HG02642 (cell line): ENCODE data around the gene FOXP3.

Experiments used
- ATAC-seq: cut with Tn5 transposase; IDR thresholded peaks from one replicate; pipeline ENCODE4 v1.9.1; 2021; ENCODE audit warnings: mild to moderate bottlenecking; ENCODE audit not compliant: unreplicated experiment, poor library complexity

Gene FOXP3

DNA sequence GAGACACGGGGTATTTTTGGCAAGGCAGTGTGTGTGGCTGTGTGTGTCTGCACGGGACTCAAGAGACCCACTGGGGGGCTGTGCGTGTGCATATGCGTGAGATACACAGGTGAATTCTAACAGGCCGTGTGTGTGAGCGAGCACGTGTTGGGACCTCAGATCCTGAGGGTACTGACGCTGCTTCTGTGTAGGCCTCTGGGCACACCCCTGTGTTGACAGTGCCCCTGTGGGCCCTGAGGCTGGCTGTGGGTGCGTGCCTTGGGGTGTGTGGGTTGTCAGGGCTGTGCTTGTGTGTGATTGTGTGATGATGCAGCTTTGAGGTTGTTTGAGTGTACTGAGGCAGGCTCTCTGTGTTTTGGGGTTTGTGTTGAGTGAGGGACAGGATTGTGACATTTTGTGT is 13.9 kb downstream of the FOXP3 start:
- ATAC-seq, result no peak

DNA sequence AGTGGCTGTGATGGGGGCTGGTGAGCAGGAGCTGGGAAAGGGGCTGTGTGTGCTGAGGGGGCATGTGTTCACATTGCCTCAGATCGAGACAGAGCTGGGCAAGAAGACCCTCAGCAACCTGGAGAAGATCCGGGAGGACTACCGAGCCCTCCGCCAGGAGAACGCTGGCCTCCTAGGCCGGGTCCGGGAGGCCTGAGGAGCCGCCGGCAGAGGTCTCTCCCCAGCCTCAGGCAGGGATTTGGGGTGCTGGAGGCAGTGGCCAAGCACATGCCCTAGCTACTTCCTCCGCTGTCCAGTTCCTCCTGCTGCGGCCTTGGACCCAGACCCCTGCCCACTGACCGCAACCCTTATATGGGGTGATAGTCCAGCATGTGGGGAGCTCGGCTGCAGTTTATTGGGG is 14.4 kb downstream of the FOXP3 start:
- no peak for ATAC-seq

DNA sequence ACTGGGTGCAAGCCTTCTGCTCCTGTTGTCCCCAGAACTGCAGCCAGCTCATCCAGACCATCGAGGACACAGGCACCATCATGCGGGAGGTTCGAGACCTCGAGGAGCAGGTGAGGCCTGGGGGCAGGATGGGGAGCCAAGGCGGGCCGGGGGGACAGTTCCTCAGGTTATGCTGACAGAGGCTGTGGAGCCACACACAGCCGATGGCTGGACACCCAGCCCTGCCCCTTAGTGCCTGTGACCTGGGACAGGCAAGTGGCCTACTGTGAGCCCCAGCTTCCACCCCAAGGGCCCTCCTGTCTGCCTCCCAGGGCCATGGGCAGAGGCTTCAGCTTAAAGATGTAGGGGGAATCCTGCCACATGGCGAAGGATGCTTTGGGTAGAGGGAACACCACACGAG is 14.9 kb downstream of the FOXP3 start:
- ATAC-seq, result no peak

DNA sequence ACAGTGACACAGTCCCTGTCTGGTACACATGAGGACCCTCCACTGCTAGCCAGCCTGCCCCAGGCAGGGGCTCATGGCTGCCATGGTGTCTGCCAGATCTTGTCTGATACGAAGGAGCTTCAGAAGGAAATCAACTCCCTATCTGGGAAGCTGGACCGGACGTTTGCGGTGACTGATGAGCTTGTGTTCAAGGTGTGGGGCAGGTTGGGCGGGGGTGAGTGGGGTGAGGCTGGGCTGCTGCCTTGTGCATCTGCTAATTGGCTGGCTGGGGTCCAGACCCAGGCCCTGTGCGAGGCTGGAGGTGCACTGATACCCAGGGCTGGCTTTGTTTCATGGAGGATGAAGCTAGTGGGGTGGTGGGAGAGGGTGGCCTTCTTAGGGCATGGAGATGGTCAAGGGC is 15.4 kb downstream of the FOXP3 start:
- ATAC-seq, result no peak

DNA sequence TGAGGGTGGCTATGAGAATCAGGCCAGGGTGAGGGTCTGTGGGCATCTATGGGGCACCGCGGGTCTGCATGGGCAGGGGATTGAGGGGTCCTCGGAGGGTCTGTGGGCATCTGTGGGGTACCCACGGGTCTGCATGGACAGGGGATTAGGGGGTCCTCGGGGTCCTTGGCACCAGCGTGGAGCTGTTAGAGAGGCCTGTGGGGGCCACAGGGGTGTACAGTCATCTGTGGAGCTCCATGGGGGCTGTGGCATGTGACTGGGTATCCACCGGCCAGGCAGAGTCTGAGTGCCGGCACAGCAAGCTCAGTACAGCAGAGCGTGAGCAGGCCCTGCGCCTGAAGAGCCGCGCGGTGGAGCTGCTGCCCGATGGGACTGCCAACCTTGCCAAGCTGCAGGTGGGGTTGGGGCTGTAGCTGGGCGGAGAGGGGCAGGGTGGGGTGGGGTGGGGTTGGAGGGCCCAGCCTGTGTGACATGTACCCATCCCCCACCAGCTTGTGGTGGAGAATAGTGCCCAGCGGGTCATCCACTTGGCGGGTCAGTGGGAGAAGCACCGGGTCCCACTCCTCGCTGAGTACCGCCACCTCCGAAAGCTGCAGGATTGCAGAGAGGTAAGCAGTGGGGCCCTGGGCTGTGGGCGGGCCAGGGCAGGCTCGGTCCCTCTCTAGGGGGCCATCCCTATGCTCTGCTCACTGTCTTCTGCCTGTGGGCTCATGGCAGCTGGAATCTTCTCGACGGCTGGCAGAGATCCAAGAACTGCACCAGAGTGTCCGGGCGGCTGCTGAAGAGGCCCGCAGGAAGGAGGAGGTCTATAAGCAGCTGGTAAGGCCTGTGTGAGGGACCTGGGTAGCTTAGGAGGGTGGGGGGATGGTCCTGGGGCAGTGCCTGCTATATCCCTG is 16.3 kb downstream of the FOXP3 start:
- no peak for ATAC-seq

DNA sequence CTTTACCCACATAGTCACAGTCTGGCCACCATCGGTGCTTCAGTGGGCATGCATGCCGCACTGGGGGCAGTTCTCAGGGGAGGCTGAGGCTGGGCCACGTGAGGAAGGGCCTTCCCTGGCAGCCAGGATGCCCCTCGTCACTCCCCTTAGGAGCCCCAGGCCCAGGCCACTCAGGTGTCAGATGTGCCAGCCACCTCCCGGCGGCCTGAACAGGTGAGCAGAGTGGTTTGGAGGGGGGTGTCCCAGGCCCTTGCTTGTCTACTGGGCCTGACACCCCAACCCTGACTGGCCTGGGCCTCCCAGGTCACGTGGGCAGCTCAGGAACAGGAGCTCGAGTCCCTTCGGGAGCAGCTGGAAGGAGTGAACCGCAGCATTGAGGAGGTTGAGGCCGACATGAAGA is 17.2 kb downstream of the FOXP3 start:
- no peak for ATAC-seq

DNA sequence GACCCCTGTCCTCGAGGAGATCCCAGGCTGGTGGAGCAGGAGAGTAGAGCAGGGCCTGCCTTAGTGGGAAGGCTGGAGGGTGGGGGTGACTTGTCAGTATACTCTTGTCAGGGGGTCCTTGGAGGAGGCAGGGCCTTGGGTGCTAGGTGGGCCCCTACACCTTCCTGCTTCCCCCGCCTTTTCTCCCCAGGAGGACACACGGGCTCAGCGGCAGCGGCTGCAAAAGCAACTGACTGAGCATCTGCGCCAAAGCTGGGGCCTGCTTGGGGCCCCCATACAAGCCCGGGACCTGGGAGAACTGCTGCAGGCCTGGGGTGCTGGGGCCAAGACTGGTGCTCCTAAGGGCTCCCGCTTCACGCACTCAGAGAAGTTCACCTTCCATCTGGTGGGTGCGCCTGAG is 18.0 kb downstream of the FOXP3 start:
- no peak for ATAC-seq

DNA sequence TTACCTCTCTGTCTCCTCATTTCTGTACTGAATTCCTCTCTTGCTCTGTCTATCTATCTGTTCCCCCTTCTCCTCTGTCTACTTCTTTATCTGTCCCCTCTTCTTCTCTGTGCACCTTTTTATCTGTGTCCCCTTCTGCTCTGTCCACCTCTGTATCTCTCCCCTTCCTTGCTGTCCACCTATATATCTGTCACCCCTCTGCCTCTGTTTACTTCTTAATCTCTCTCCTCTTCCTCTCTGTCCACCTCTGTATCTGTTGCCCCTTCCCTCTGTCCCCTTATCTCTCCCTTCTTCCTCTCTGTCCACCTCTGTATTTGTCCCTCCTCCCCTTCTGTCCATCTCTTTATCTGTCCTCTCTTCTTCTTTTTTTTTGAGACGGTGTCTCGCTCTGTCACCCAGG is 20.3 kb downstream of the FOXP3 start:
- no peak for ATAC-seq

DNA sequence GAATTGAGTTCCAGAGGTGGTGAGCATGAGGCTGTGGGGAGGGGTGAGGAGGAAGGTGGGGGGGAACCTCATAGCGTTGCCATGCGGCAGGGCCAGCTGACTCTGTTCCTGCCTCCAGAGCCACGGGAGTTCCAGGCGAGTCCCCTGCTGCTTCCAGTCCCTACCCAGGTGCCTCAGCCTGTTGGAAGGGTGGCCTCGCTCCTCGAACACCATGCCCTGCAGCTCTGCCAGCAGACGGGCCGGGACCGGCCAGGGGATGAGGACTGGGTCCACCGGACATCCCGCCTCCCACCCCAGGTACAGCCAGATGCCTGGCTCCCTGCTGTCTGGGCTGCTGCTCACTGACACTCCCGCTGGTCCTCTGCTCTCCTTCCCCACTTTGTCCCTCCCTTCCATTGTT is 21.3 kb downstream of the FOXP3 start:
- ATAC-seq, result no peak

DNA sequence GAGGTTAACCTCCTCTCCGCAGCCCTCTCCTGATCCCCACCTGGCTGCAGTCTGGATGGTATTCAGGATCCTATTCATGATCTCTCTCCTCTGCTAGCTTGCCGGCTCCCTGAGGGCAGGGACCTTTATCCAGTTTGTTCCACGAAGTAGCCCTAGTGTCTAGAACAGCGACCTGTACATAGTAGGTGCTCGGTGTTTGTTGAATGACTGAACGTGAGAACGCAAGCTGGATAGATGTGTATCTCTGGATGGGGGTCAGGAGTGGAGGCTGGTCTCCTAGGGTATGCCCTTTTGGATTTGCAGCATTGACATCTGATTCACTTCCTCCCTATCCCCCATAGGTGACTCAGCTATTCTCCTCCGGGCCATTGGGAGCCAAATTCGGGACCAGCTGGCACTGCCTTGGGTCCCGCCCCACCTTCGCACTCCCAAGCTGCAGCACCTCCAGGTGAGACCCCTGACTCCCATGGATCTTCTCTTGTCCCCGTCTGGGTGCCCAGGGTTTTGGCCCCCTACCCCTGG is 21.9 kb downstream of the FOXP3 start:
- ATAC-seq, result no peak

DNA sequence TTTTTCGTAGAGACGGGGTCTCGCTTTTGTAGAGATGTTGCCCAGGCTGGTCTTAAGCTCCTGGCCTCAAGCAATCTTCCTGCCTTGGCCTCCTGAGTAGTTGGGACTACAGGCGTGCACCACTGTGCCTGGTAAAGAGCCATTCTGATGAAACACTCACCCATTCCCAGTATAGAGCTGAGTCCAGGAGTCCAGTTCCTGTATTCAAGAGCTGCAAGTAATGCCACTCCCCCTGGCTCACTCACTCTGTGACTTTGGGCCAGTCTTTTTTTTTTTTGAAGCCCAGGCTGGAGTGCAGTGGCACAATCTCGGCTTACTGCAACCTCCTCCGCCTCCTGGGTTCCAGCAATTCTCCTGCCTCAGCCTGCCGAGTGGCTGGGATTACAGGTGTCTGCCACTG is 25.8 kb downstream of the FOXP3 start:
- no peak for ATAC-seq

DNA sequence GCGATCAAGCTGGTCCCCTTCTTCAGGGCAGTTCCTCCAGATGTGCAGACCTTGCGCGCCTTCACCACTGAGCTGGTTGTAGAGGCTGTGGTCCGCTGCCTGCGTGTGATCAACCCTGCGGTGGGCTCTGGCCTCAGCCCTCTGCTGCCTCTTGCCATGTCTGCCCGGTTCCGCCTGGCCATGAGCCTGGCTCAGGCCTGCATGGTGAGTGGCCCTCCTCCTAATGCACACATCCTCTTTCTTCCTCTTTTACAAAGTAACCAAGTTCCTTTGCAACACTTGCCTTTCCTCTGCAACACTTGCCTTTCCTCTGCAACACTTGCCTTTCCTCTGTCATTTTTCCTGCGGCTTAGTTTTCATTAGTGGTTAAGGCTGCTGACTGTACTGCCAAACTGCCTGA is 27.4 kb downstream of the FOXP3 start:
- no peak for ATAC-seq

DNA sequence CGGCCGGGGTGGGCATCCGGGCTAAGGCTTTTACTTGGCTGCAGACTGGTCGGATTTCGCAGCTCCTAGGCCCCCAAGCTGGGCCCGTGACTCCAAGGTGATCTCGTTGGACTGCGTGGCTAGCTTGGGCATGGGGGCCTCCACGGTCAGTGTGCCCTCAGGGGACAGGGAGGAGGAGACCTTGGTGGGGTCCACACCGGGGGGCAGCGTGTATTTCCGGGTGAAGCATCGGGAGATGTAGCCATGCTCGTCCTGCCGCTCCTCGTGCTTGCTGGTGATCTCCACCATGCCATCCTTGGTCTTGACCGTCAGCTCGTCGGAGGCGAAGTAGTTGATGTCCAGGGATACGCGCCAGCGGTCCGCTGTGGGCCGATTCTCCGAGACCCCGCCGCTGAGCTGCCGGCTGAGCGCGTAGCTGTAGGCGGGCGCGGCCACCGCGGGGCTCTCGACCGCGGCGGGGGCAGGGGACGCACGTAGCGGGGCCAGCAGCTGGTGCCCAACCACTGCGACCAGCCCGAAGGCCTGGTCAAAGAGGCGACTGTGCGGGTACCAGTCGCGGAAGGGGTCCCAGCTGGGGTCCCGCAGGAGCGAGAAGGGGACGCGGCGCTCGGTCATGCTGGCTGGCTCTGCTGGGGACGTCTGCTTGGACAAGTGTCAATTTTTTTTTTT is 30.5 kb downstream of the FOXP3 start:
- no peak for ATAC-seq

DNA sequence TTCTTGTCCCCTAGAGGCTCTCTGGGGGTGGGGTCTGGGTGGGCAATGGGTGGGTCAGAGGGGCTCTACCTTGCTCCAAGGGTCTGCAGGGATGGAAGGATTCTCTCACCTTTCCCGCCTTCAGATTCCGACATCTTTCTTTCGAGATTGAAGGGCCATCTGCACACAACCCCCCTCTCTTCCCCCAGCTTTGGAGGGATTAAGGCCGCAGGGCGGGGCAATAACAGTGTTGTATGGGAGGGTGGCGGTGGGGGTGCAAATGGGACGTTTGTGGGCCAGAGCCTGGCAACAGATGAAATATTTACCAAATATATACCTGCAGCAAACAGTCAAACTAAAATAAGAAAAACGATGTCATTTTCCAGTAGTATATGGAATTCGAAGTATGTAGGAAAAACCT is 31.3 kb downstream of the FOXP3 start, which contains the start of gene CACNA1F:
TSS of gene CACNA1F (minus strand) at position 165 of the 400 bp plus-strand sequence. CDS start at position 134, 31 bp downstream.
- no peak for ATAC-seq

DNA sequence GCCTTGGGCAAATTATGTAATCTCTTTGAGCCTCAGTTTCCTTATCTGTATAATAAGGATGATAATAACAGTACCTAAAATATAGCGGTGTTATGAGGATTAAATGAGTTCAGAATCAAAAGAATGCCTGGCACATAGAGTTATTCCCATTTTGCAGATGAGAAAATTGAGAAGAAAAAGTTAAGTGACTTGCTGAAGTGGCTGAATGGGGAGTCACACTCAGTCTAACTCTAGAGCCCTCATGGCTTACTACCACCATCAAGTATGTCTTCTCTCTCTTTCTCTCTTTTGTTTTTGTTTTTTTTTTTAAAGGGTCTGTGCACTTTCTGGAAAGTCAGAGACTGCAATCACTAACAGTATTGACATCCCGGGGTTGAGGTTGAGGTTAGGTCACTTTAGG is 32.0 kb downstream of the FOXP3 start:
- no peak for ATAC-seq

DNA sequence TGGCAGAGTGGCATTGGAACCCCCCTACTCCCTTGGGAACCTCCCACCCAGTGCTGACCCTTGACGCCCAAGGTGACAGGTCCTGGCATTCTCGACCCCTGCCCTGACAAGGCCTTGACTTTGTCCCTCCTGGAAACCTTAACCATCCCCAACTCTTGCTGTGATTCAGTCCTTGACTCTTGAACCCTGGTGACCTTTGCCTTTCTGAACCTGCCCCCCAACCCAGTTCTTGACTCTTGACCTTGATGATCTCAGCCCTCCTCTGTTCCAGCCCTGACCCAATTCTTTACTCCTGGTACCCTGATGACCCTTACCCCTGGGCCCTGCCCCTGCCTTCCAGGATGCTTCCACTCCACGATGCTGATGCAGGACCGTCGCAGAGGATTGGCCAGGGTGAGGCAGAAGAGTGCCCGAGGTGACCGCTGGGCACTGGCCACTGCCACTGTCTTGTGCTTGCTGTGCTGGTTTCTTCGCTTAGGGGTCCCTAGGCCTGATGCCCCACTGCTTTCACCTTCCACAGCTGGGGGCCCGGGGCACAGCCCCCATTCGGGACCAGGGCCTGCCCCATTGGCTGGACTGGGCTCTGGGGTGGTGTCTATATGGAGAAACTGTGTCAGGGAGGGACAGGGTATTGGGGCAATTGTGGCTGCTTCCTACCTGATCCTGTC is 33.0 kb downstream of the FOXP3 start:
- ATAC-seq, result no peak

DNA sequence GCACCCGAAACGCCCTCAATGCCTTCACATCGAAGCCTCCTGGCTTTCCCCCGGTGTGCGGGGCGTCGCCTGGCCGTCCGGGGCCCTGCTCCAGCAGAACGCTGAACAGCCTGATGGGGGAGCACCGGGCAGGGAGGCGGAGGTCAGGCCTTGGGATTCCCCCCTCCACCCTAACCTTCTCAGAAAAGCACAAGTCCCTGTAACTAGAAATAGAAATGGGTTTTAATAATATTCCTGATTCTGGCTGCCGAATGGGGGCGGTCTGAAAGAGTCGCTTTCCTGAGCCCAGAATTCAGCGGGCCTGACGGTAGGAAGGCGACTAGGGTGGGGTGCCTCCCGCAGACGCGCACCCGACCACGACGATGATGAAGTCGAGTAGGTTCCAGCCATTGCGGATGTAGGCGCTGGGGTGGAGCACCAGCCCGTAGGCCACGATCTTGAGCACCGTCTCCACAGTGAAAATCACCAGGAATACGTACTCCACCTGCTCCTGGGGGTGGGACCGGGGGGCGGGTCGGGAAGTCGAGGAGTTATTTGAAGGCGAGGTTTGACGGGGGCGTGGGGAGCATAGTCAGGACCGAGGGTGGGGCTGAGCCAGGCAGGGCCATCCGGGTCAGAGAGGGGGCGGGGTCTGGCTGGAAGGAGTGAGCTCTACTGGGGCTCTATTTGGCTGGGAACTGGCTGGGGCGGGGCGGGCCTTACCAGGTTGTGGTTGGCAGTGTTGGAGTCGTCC is 33.8 kb downstream of the FOXP3 start:
- ATAC-seq, result peak; percentile 63

DNA sequence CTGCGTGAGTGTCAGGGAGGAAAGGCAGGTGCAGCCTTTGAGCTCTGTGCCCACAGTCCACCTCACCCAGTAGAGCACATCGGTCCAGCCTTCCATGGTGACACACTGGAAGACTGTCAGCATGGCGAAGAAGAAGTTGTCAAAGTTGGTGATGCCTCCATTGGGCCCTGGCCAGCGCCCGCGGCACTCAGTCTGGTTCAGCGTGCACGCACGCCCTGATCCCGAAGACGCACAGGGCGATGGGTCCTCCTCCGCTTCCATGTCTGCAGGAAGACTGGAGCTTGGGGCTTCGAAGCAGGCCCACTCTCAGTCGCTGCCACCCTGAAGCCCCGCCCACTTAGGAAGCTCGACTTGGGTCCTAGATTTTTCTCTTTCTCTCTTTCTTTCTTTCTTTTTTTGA is 36.3 kb downstream of the FOXP3 start:
- no peak for ATAC-seq

DNA sequence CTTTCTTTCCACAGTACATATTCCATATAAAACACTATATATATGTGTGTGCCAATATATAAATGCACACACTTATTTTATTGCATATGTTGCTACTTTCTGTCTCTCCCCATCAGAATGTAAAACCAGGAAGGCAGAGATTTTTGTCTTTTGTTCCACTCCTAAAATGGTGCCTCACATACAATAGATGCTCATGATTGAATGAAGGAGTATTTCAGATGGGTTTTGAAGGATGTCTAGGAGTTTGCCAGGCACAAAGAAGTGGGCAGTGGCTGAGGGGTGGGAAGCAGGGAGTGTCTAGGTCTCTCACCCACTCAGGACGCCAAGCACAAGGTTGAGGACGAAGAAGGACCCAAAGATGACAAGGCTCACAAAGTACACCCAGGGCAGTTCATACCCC is 36.8 kb downstream of the FOXP3 start:
- ATAC-seq, result no peak

DNA sequence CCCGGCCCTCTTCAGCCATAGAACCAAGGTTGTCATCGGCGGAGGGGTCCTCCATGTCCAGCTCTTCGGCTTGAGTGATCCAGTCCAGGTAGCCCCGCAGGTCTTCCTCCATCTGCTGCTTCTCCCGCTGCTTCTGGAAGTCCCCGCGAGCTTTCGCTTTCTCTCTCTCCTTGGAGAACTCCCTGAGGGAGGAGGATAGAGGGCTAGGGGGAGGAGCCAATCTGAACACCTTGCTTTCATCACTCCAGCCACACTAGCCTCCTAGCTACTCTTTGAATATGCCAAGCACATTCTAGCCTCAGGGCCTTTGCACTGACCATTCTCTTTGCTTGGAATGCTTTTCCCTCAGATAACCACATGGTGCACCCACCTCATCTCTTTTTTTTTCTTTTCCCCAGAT is 37.6 kb downstream of the FOXP3 start:
- ATAC-seq, result no peak
